ENCODE measurements around the gene PYGB.

PYGB gene

GRCh38 chr20:25256226-25256859 is 8.5 kb downstream of the PYGB start:
- TF ChIP-seq ZFP30 (CRISPR knock-in tag; IDR thresholded peaks at IDR 0.05), result no peak
- no peak for TF ChIP-seq CREB5 (CRISPR knock-in tag; IDR thresholded peaks at IDR 0.05; ENCODE audit: low read depth)
- TF ChIP-seq PATZ1 (CRISPR knock-in tag; IDR thresholded peaks at IDR 0.05; ENCODE audit: borderline replicate concordance), result no peak
- no peak for TF ChIP-seq ZNF565 (CRISPR knock-in tag; conservative IDR thresholded peaks at IDR 0.05; ENCODE audit: low read depth)
- no peak for TF ChIP-seq TOX (CRISPR knock-in tag; IDR thresholded peaks at IDR 0.05; ENCODE audit: borderline replicate concordance)
- TF ChIP-seq ESRRG (CRISPR knock-in tag; IDR thresholded peaks at IDR 0.05), result no peak
- no peak for TF ChIP-seq TSHZ2 (CRISPR knock-in tag; IDR thresholded peaks at IDR 0.05)
- TF ChIP-seq CSRNP3 (CRISPR knock-in tag; IDR thresholded peaks at IDR 0.05), result no peak
- TF ChIP-seq CSDC2 (CRISPR knock-in tag; IDR thresholded peaks at IDR 0.05), result no peak
- TF ChIP-seq PPARA (CRISPR knock-in tag; IDR thresholded peaks at IDR 0.05; ENCODE audit: borderline replicate concordance), result no peak
- no peak for TF ChIP-seq ARNTL (CRISPR knock-in tag; IDR thresholded peaks at IDR 0.05; ENCODE audit: borderline replicate concordance, low read depth)
- TF ChIP-seq ZC3H10 (CRISPR knock-in tag; IDR thresholded peaks at IDR 0.05), result no peak
- TF ChIP-seq RARB (CRISPR knock-in tag; IDR thresholded peaks at IDR 0.05), result no peak
- no peak for TF ChIP-seq BACH2 (CRISPR knock-in tag; IDR thresholded peaks at IDR 0.05; ENCODE audit: borderline replicate concordance)
- no peak for TF ChIP-seq ZNF8 (CRISPR knock-in tag; IDR thresholded peaks at IDR 0.05)
- ATAC-seq, result no peak

GRCh38 chr20:25257130-25257529 is 9.2 kb downstream of the PYGB start:
- no peak for ATAC-seq
- no peak for TF ChIP-seq CSRNP3 (CRISPR knock-in tag; IDR thresholded peaks at IDR 0.05)
- TF ChIP-seq ZNF565 (CRISPR knock-in tag; conservative IDR thresholded peaks at IDR 0.05; ENCODE audit: low read depth), result no peak
- TF ChIP-seq PPARA (CRISPR knock-in tag; IDR thresholded peaks at IDR 0.05; ENCODE audit: borderline replicate concordance), result no peak
- no peak for TF ChIP-seq SNAI2 (CRISPR knock-in tag; IDR thresholded peaks at IDR 0.05)
- no peak for TF ChIP-seq ISL1 (CRISPR knock-in tag; IDR thresholded peaks at IDR 0.05)
- TF ChIP-seq ZFP30 (CRISPR knock-in tag; IDR thresholded peaks at IDR 0.05), result no peak
- TF ChIP-seq OSR1 (CRISPR knock-in tag; IDR thresholded peaks at IDR 0.05), result no peak
- no peak for TF ChIP-seq TSHZ2 (CRISPR knock-in tag; IDR thresholded peaks at IDR 0.05)
- TF ChIP-seq ZFP3 (CRISPR knock-in tag; IDR thresholded peaks at IDR 0.05), result no peak
- no peak for TF ChIP-seq GLIS3 (CRISPR knock-in tag; IDR thresholded peaks at IDR 0.05)
- TF ChIP-seq TCF4 (CRISPR knock-in tag; IDR thresholded peaks at IDR 0.05; ENCODE audit: borderline replicate concordance), result no peak
- TF ChIP-seq ESRRG (CRISPR knock-in tag; IDR thresholded peaks at IDR 0.05), result no peak
- TF ChIP-seq ZC3H10 (CRISPR knock-in tag; IDR thresholded peaks at IDR 0.05), result no peak
- no peak for TF ChIP-seq PATZ1 (CRISPR knock-in tag; IDR thresholded peaks at IDR 0.05; ENCODE audit: borderline replicate concordance)
- TF ChIP-seq ARNTL (CRISPR knock-in tag; IDR thresholded peaks at IDR 0.05; ENCODE audit: borderline replicate concordance, low read depth), result no peak
- no peak for TF ChIP-seq RARB (CRISPR knock-in tag; IDR thresholded peaks at IDR 0.05)
- no peak for TF ChIP-seq POU6F1 (CRISPR knock-in tag; IDR thresholded peaks at IDR 0.05; ENCODE audit: borderline replicate concordance, low read depth)
- TF ChIP-seq CSDC2 (CRISPR knock-in tag; IDR thresholded peaks at IDR 0.05), result no peak
- TF ChIP-seq BACH2 (CRISPR knock-in tag; IDR thresholded peaks at IDR 0.05; ENCODE audit: borderline replicate concordance), result no peak
